Left ventricle myocardium inferior (tissue), 1 donor: Measurements from ENCODE around the gene ADK. TPM values are rescaled to one million over a fixed set of nuclear protein-coding genes. Genes with fewer than 3 reads are reported as not detected.

ENCODE experiments used
- DNase-seq: peaks from one replicate; pipeline ENCODE4 v3.0.0-alpha.2; 2020
- H3K27ac ChIP-seq: fragments of 200-600 bp; replicated peaks from 2 replicates; pipeline ENCODE4 v1.8.0; 2021
- H3K27me3 ChIP-seq: fragments of 200-600 bp; 2 replicates; pipeline ENCODE4 v1.8.0; 2021; ENCODE audit warnings: low read depth
- H3K36me3 ChIP-seq: fragments of 200-600 bp; 2 replicates; pipeline ENCODE4 v1.8.0; 2021
- H3K4me1 ChIP-seq: fragments of 200-600 bp; 2 replicates; pipeline ENCODE4 v1.8.0; 2021
- H3K4me3 ChIP-seq: fragments of 200-600 bp; 2 replicates; pipeline ENCODE4 v1.8.0; 2021; ENCODE audit warnings: mild to moderate bottlenecking, moderate library complexity
- H3K9me3 ChIP-seq: fragments of 200-600 bp; replicated peaks from 2 replicates; pipeline ENCODE4 v1.8.0; 2021
- CTCF ChIP-seq: fragments of 200-600 bp; IDR thresholded peaks from 2 replicates; pipeline ENCODE4 v1.8.0; 2021; ENCODE audit warnings: antibody characterized with exemption, mild to moderate bottlenecking, borderline replicate concordance
- intact Hi-C: fragments of 100-400 bp; cut with micrococcal nuclease; formaldehyde crosslinking; loops from one replicate; pipeline ENCODE4 v1.11.0; 2022
- total RNA-seq: library from RNA; stranded (reverse); fragmentation: NEBNext Ultra II Directional; extraction: Animal tissue kit (Norgen Biotek cat#: 25700); gene quantifications from one replicate; pipeline ENCODE4 v1.2.1, GENCODE V29; 2021
- donor health status: DM: no; HTN: yes; CAD: no; lungs with severe emphysema.

ADK gene
- total RNA-seq, 1 donor from 2014 or later = 41.3 TPM

GRCh38 chr10:74691164-74691563 is 540.1 kb downstream of the ADK start:
- intact Hi-C loops = no loop called here
- Histone ChIP-seq H3K36me3 (no peaks in the 10 kb centered on the region), H3K4me3 (no peak overlapping the region), H3K27ac (no peak overlapping the region), H3K27me3 (no peaks in the 10 kb centered on the region), H3K9me3 (no peaks in the 10 kb centered on the region), H3K4me1 (no peaks in the 10 kb centered on the region)
- TF ChIP-seq CTCF = no peak
- no peak for DNase-seq

GRCh38 chr10:74704629-74705357 is 553.8 kb downstream of the ADK start:
- TF ChIP-seq CTCF = no peak
- Histone ChIP-seq H3K27me3 (no peaks in the 10 kb centered on the region), H3K4me3 (no peak overlapping the region), H3K27ac (no peak overlapping the region), H3K36me3 (peaks cover 15% of the 10 kb centered on the region), H3K9me3 (no peaks in the 10 kb centered on the region), H3K4me1 (no peaks in the 10 kb centered on the region)
- DNase-seq = no peak
- intact Hi-C loops = no loop called here

GRCh38 chr10:74705358-74705980 is 554.4 kb downstream of the ADK start:
- no peaks in the 10 kb centered on the region for H3K4me1 ChIP-seq
- no peak overlapping the region for H3K27ac ChIP-seq
- H3K4me3 ChIP-seq = no peak overlapping the region
- H3K36me3 ChIP-seq = peaks cover 21% of the 10 kb centered on the region
- no peaks in the 10 kb centered on the region for H3K9me3 ChIP-seq
- no peak for DNase-seq
- TF ChIP-seq CTCF = no peak
- intact Hi-C loops = no loop called here
- H3K27me3 ChIP-seq = no peaks in the 10 kb centered on the region

GRCh38 chr10:74706966-74707365 is 555.9 kb downstream of the ADK start:
- Histone ChIP-seq H3K36me3 (peaks cover 21% of the 10 kb centered on the region), H3K27me3 (no peaks in the 10 kb centered on the region), H3K4me1 (no peaks in the 10 kb centered on the region), H3K27ac (no peak overlapping the region), H3K9me3 (no peaks in the 10 kb centered on the region), H3K4me3 (no peak overlapping the region)
- intact Hi-C loops = no loop called here
- DNase-seq = no peak
- no peak for TF ChIP-seq CTCF

GRCh38 chr10:74708246-74708645 is 557.2 kb downstream of the ADK start:
- H3K4me3 ChIP-seq = no peak overlapping the region
- no peaks in the 10 kb centered on the region for H3K4me1 ChIP-seq
- intact Hi-C loops = no loop called here
- no peak overlapping the region for H3K27ac ChIP-seq
- H3K36me3 ChIP-seq = peaks cover 21% of the 10 kb centered on the region
- H3K27me3 ChIP-seq = no peaks in the 10 kb centered on the region
- H3K9me3 ChIP-seq = peaks cover 7% of the 10 kb centered on the region
- no peak for DNase-seq
- TF ChIP-seq CTCF = no peak
